ENCODE results near the gene RIMS4. TPM values are rescaled to one million over a fixed set of nuclear protein-coding genes. Genes with fewer than 3 reads are reported as not detected.
A peak's percentile ranks its signal among the peaks of the same experiment; 100 is the strongest.

Gene RIMS4
- total and polyA plus RNA-seq, 9 of the 15 experiments (the other 6 are each of a cell fraction or from before 2014, with no cell fraction given): 0.04 TPM; not detected in 8

DNA sequence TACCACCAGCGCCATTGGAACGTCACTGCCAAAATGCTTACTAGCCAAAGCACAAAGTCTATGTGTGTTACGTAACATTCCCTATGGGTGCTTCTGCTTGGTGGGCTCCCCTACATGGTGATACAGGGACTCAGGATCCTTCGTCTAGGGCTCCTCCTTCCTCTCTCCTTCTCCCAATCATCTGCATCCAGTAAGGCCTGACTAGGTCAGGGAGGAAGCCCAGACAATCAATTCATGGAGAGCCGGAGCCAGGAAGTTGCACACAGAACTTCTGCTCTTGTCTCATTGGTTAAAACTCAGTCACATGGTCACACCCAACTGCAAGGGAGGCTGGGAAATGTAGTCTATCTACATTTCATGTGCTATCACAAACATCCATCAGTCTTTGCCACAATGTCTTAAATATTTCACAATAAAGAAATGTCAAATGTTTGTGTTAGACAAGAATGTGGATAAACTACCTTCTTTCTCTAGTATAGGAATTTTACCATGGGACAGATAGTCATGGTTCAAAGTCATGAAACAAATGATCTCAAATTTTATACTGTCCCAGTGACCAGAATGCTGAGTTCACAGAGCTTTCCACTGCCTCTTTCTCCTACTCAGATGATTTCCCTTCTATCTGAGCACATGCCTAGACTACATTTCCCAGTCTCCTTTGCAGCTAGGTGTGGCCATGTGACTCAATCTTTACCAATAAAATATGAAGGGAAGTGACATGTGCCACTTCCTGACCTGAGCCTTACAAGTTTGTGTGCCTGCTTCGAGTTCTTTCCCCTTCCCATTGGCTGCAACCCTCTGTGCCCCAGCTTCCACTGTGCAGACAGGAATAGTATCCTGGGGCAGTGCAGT, 74.0 kb downstream of the RIMS4 start (continued):
- TF ChIP-seq, protein P1, sequence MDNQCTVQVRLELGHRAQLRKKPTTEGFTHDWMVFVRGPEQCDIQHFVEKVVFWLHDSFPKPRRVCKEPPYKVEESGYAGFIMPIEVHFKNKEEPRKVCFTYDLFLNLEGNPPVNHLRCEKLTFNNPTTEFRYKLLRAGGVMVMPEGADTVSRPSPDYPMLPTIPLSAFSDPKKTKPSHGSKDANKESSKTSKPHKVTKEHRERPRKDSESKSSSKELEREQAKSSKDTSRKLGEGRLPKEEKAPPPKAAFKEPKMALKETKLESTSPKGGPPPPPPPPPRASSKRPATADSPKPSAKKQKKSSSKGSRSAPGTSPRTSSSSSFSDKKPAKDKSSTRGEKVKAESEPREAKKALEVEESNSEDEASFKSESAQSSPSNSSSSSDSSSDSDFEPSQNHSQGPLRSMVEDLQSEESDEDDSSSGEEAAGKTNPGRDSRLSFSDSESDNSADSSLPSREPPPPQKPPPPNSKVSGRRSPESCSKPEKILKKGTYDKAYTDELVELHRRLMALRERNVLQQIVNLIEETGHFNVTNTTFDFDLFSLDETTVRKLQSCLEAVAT (IDR thresholded peaks at IDR 0.05): peak in 1 of 2 experiments; percentile 96; a peak in 2 of 4 replicates
- TF ChIP-seq DMBX1 (CRISPR knock-in tag; IDR thresholded peaks at IDR 0.05; ENCODE audit: borderline replicate concordance): 0 out of 2 replicates have a peak, but pooled peaks have one; percentile 9
- TF ChIP-seq, protein P2, sequence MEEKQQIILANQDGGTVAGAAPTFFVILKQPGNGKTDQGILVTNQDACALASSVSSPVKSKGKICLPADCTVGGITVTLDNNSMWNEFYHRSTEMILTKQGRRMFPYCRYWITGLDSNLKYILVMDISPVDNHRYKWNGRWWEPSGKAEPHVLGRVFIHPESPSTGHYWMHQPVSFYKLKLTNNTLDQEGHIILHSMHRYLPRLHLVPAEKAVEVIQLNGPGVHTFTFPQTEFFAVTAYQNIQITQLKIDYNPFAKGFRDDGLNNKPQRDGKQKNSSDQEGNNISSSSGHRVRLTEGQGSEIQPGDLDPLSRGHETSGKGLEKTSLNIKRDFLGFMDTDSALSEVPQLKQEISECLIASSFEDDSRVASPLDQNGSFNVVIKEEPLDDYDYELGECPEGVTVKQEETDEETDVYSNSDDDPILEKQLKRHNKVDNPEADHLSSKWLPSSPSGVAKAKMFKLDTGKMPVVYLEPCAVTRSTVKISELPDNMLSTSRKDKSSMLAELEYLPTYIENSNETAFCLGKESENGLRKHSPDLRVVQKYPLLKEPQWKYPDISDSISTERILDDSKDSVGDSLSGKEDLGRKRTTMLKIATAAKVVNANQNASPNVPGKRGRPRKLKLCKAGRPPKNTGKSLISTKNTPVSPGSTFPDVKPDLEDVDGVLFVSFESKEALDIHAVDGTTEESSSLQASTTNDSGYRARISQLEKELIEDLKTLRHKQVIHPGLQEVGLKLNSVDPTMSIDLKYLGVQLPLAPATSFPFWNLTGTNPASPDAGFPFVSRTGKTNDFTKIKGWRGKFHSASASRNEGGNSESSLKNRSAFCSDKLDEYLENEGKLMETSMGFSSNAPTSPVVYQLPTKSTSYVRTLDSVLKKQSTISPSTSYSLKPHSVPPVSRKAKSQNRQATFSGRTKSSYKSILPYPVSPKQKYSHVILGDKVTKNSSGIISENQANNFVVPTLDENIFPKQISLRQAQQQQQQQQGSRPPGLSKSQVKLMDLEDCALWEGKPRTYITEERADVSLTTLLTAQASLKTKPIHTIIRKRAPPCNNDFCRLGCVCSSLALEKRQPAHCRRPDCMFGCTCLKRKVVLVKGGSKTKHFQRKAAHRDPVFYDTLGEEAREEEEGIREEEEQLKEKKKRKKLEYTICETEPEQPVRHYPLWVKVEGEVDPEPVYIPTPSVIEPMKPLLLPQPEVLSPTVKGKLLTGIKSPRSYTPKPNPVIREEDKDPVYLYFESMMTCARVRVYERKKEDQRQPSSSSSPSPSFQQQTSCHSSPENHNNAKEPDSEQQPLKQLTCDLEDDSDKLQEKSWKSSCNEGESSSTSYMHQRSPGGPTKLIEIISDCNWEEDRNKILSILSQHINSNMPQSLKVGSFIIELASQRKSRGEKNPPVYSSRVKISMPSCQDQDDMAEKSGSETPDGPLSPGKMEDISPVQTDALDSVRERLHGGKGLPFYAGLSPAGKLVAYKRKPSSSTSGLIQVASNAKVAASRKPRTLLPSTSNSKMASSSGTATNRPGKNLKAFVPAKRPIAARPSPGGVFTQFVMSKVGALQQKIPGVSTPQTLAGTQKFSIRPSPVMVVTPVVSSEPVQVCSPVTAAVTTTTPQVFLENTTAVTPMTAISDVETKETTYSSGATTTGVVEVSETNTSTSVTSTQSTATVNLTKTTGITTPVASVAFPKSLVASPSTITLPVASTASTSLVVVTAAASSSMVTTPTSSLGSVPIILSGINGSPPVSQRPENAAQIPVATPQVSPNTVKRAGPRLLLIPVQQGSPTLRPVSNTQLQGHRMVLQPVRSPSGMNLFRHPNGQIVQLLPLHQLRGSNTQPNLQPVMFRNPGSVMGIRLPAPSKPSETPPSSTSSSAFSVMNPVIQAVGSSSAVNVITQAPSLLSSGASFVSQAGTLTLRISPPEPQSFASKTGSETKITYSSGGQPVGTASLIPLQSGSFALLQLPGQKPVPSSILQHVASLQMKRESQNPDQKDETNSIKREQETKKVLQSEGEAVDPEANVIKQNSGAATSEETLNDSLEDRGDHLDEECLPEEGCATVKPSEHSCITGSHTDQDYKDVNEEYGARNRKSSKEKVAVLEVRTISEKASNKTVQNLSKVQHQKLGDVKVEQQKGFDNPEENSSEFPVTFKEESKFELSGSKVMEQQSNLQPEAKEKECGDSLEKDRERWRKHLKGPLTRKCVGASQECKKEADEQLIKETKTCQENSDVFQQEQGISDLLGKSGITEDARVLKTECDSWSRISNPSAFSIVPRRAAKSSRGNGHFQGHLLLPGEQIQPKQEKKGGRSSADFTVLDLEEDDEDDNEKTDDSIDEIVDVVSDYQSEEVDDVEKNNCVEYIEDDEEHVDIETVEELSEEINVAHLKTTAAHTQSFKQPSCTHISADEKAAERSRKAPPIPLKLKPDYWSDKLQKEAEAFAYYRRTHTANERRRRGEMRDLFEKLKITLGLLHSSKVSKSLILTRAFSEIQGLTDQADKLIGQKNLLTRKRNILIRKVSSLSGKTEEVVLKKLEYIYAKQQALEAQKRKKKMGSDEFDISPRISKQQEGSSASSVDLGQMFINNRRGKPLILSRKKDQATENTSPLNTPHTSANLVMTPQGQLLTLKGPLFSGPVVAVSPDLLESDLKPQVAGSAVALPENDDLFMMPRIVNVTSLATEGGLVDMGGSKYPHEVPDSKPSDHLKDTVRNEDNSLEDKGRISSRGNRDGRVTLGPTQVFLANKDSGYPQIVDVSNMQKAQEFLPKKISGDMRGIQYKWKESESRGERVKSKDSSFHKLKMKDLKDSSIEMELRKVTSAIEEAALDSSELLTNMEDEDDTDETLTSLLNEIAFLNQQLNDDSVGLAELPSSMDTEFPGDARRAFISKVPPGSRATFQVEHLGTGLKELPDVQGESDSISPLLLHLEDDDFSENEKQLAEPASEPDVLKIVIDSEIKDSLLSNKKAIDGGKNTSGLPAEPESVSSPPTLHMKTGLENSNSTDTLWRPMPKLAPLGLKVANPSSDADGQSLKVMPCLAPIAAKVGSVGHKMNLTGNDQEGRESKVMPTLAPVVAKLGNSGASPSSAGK (IDR thresholded peaks at IDR 0.05): 0 out of 2 replicates have a peak, but pooled peaks have one; percentile 24
